ENCODE results near the gene RAB35.
"Not testable (repeated sequence)": the region's sequence is repeated elsewhere in the genome, so short reads cannot be mapped to it uniquely, and the experiment has no call there.

The RAB35 gene

GRCh38 chr12:120060196-120060595 lies 56.4 kb downstream of the RAB35 start:
- Histone ChIP-seq H3K9ac (ENCODE audit: low read length in 2 of 2) (no peak overlapping the region), H3K9me3 (ENCODE audit: control insufficient read depth in 2 of 2, low read length in 2 of 2) (no peaks in the 10 kb centered on the region), H3K4me3 (ENCODE audit: low read length in 2 of 2) (no peak overlapping the region), H3K27ac (ENCODE audit: low read length) (no peak overlapping the region), H3K4me1 (ENCODE audit: control insufficient read depth, insufficient read depth, low read length) (no peaks in the 10 kb centered on the region), H3K36me3 (ENCODE audit: control insufficient read depth in 2 of 2, insufficient read depth in 2 of 2, low read length in 2 of 2) (no peaks in the 10 kb centered on the region), H3K27me3 (ENCODE audit: control insufficient read depth in 1 of 2, insufficient read depth in 2 of 2, low read length in 2 of 2) (peaks cover 7 to 13% of the 10 kb centered on the region in 2 donors)

GRCh38 chr12:120056739-120057138 lies 59.8 kb downstream of the RAB35 start:
- Histone ChIP-seq H3K9me3 (ENCODE audit: control insufficient read depth in 2 of 2, low read length in 2 of 2) (no peaks in the 10 kb centered on the region), H3K9ac (ENCODE audit: low read length in 2 of 2) (no peak overlapping the region), H3K4me3 (ENCODE audit: low read length in 2 of 2) (no peak overlapping the region), H3K4me1 (ENCODE audit: control insufficient read depth, insufficient read depth, low read length) (no peaks in the 10 kb centered on the region), H3K27me3 (ENCODE audit: control insufficient read depth in 1 of 2, insufficient read depth in 2 of 2, low read length in 2 of 2) (no peaks in the 10 kb centered on the region), H3K36me3 (ENCODE audit: control insufficient read depth in 2 of 2, insufficient read depth in 2 of 2, low read length in 2 of 2) (no peaks in the 10 kb centered on the region), H3K27ac (ENCODE audit: low read length) (no peak overlapping the region)

GRCh38 chr12:120055231-120056000 lies 61.1 kb downstream of the RAB35 start:
- Histone ChIP-seq H3K27me3 (ENCODE audit: control insufficient read depth in 1 of 2, insufficient read depth in 2 of 2, low read length in 2 of 2) (no peaks in the 10 kb centered on the region), H3K9ac (ENCODE audit: low read length in 2 of 2) (no peak overlapping the region), H3K9me3 (ENCODE audit: control insufficient read depth in 2 of 2, low read length in 2 of 2) (no peaks in the 10 kb centered on the region), H3K27ac (ENCODE audit: low read length) (no peak overlapping the region), H3K4me1 (ENCODE audit: control insufficient read depth, insufficient read depth, low read length) (no peaks in the 10 kb centered on the region), H3K4me3 (ENCODE audit: low read length in 2 of 2) (no peak overlapping the region), H3K36me3 (ENCODE audit: control insufficient read depth in 2 of 2, insufficient read depth in 2 of 2, low read length in 2 of 2) (no peaks in the 10 kb centered on the region)

- Histone ChIP-seq H3K4me3 (ENCODE audit: low read length in 2 of 2) (no peak overlapping the region), H3K36me3 (ENCODE audit: control insufficient read depth in 2 of 2, insufficient read depth in 2 of 2, low read length in 2 of 2) (no peaks in the 10 kb centered on the region), H3K9me3 (ENCODE audit: control insufficient read depth in 2 of 2, low read length in 2 of 2) (no peaks in the 10 kb centered on the region), H3K4me1 (ENCODE audit: control insufficient read depth, insufficient read depth, low read length) (no peaks in the 10 kb centered on the region), H3K27ac (ENCODE audit: low read length) (no peak overlapping the region), H3K9ac (ENCODE audit: low read length in 2 of 2) (no peak overlapping the region), H3K27me3 (ENCODE audit: control insufficient read depth in 1 of 2, insufficient read depth in 2 of 2, low read length in 2 of 2) (no peaks in the 10 kb centered on the region)
Observed at GRCh38 chr12:120054293-120054692, 62.3 kb downstream of the RAB35 start.

GRCh38 chr12:120051535-120051934 lies 65.0 kb downstream of the RAB35 start:
- Histone ChIP-seq H3K9ac (ENCODE audit: low read length in 2 of 2) (no peak overlapping the region), H3K4me1 (ENCODE audit: control insufficient read depth, insufficient read depth, low read length) (no peaks in the 10 kb centered on the region), H3K36me3 (ENCODE audit: control insufficient read depth in 2 of 2, insufficient read depth in 2 of 2, low read length in 2 of 2) (no peaks in the 10 kb centered on the region), H3K4me3 (ENCODE audit: low read length in 2 of 2) (no peak overlapping the region), H3K9me3 (ENCODE audit: control insufficient read depth in 2 of 2, low read length in 2 of 2) (no peaks in the 10 kb centered on the region), H3K27ac (ENCODE audit: low read length) (no peak overlapping the region), H3K27me3 (ENCODE audit: control insufficient read depth in 1 of 2, insufficient read depth in 2 of 2, low read length in 2 of 2) (no peaks in the 10 kb centered on the region)

GRCh38 chr12:120049426-120049825 lies 67.1 kb downstream of the RAB35 start:
- no peaks in the 10 kb centered on the region for H3K36me3 ChIP-seq (ENCODE audit: control insufficient read depth in 2 of 2, insufficient read depth in 2 of 2, low read length in 2 of 2)
- no peak overlapping the region for H3K9ac ChIP-seq (ENCODE audit: low read length in 2 of 2)
- H3K4me1 ChIP-seq (ENCODE audit: control insufficient read depth, insufficient read depth, low read length) = no peaks in the 10 kb centered on the region
- H3K27ac ChIP-seq (ENCODE audit: low read length) = no peak overlapping the region
- no peaks in the 10 kb centered on the region for H3K9me3 ChIP-seq (ENCODE audit: control insufficient read depth in 2 of 2, low read length in 2 of 2)
- H3K4me3 ChIP-seq (ENCODE audit: low read length in 2 of 2) = no peak overlapping the region
- no peaks in the 10 kb centered on the region for H3K27me3 ChIP-seq (ENCODE audit: control insufficient read depth in 1 of 2, insufficient read depth in 2 of 2, low read length in 2 of 2)

- Histone ChIP-seq H3K27ac (ENCODE audit: low read length) (no peak overlapping the region), H3K9me3 (ENCODE audit: control insufficient read depth in 2 of 2, low read length in 2 of 2) (no peaks in the 10 kb centered on the region), H3K9ac (ENCODE audit: low read length in 2 of 2) (no peak overlapping the region), H3K4me1 (ENCODE audit: control insufficient read depth, insufficient read depth, low read length) (no peaks in the 10 kb centered on the region), H3K4me3 (ENCODE audit: low read length in 2 of 2) (no peak overlapping the region), H3K36me3 (ENCODE audit: control insufficient read depth in 2 of 2, insufficient read depth in 2 of 2, low read length in 2 of 2) (no peaks in the 10 kb centered on the region), H3K27me3 (ENCODE audit: control insufficient read depth in 1 of 2, insufficient read depth in 2 of 2, low read length in 2 of 2) (peaks cover 0 to 2% of the 10 kb centered on the region in 2 donors)
Observed at GRCh38 chr12:120048263-120048662, 68.3 kb downstream of the RAB35 start.

- no peaks in the 10 kb centered on the region for H3K36me3 ChIP-seq (ENCODE audit: control insufficient read depth in 2 of 2, insufficient read depth in 2 of 2, low read length in 2 of 2)
- no peak overlapping the region for H3K9ac ChIP-seq (ENCODE audit: low read length in 2 of 2)
- H3K27ac ChIP-seq (ENCODE audit: low read length) = no peak overlapping the region
- H3K9me3 ChIP-seq (ENCODE audit: control insufficient read depth in 2 of 2, low read length in 2 of 2) = no peaks in the 10 kb centered on the region
- no peak overlapping the region for H3K4me3 ChIP-seq (ENCODE audit: low read length in 2 of 2)
- H3K27me3 ChIP-seq (ENCODE audit: control insufficient read depth in 1 of 2, insufficient read depth in 2 of 2, low read length in 2 of 2) = peaks cover 0 to 2% of the 10 kb centered on the region in 2 donors
- no peaks in the 10 kb centered on the region for H3K4me1 ChIP-seq (ENCODE audit: control insufficient read depth, insufficient read depth, low read length)
Observed at GRCh38 chr12:120047072-120047471, 69.5 kb downstream of the RAB35 start.

GRCh38 chr12:120045367-120045766 lies 71.2 kb downstream of the RAB35 start:
- H3K9me3 ChIP-seq (ENCODE audit: control insufficient read depth in 2 of 2, low read length in 2 of 2); H3K9ac ChIP-seq (ENCODE audit: low read length in 2 of 2); H3K4me3 ChIP-seq (ENCODE audit: low read length in 2 of 2); H3K4me1 ChIP-seq (ENCODE audit: control insufficient read depth, insufficient read depth, low read length); H3K27me3 ChIP-seq (ENCODE audit: control insufficient read depth in 1 of 2, insufficient read depth in 2 of 2, low read length in 2 of 2); H3K27ac ChIP-seq (ENCODE audit: low read length); H3K36me3 ChIP-seq (ENCODE audit: control insufficient read depth in 2 of 2, insufficient read depth in 2 of 2, low read length in 2 of 2): not testable (repeated sequence)
